K562 (cell line): ENCODE results near the gene MARK2. TPM values are rescaled to one million over a fixed set of nuclear protein-coding genes. Genes with fewer than 3 reads are reported as not detected.

ENCODE experiments used
- ATAC-seq: fragments of 200-7000 bp; cut with Tn5 transposase; 3 replicates; pipeline ENCODE4 v1.9.1; 2020; ENCODE audit warnings: moderate library complexity
- BruUV-seq: library from RNA; stranded (reverse); fragments of 400-500 nt; replicated peaks from 2 replicates; lab custom pipeline; 2021; lab: Mats Ljungman, UMichigan
- CTCF ChIA-PET: fragments of 300-600 bp; formaldehyde crosslinking; extraction: SDS; loops from one replicate; lab custom pipeline; 2021; ENCODE audit warnings: low intra/inter-chr PET ratio; lab: Yijun Ruan, JAX
- POLR2A ChIA-PET: fragments of 300-600, 350-650 bp; sonication (Branson Sonifier 250); formaldehyde crosslinking; extraction: SDS; loops from one replicate; lab custom pipeline; 2021; ENCODE audit warnings: antibody characterized with exemption, inconsistent platforms; lab: Yijun Ruan, JAX
- DNase-seq, 4 experiments: peaks; one replicate each; pipeline versions ENCODE4 v3.0.0 to v3.0.0-alpha.2; 2011 to 2018; ENCODE audit warnings: low spot score in 3 of 4, mixed read lengths in 3 of 4; ENCODE audit errors: extremely low read depth in 1 of 4
- FAIRE-seq: peaks from 2 replicates; lab custom pipeline; 2011; peaks lifted over from hg19 to GRCh38; lab: Jason Lieb, UNC
- H2AFZ ChIP-seq: 2 replicates; pipeline ENCODE4 v1.6.0; 2011; ENCODE audit warnings: low read depth, low read length, control low read depth, inconsistent platforms
- H3K27ac ChIP-seq: fragments of 200-600 bp; 3 replicates; pipeline ENCODE4 v1.8.0; 2011; ENCODE audit warnings: low read depth, mild to moderate bottlenecking, control low read depth, inconsistent platforms, low read length, moderate library complexity, mixed read lengths; ENCODE audit errors: extremely low read depth
- H3K27me3 ChIP-seq, 2 experiments: fragments of 300-600 bp in 1 of 2; 2 replicates in 1 of 2; 3 replicates in 1 of 2; pipeline versions ENCODE4 v1.6.0 to v1.8.0; 2011; ENCODE audit warnings: inconsistent platforms in 2 of 2, low read length in 2 of 2, mild to moderate bottlenecking in 1 of 2, mixed read lengths in 1 of 2, moderate library complexity in 1 of 2; ENCODE audit not compliant: control insufficient read depth in 2 of 2, insufficient read depth in 2 of 2
- H3K36me3 ChIP-seq: fragments of 300-600 bp; 3 replicates; pipeline ENCODE4 v1.8.0; 2011; ENCODE audit warnings: mild to moderate bottlenecking, low read length, inconsistent platforms; ENCODE audit not compliant: control insufficient read depth, insufficient read depth
- H3K4me1 ChIP-seq, 2 experiments: fragments of 200-600 bp in 1 of 2; replicated peaks in 1 of 2; 2 replicates in 1 of 2; 3 replicates in 1 of 2; pipeline versions ENCODE4 v1.5.1 to v1.8.0; 2011; ENCODE audit warnings: inconsistent platforms in 2 of 2, low read length in 2 of 2, mild to moderate bottlenecking in 1 of 2, mixed read lengths in 1 of 2, moderate library complexity in 1 of 2; ENCODE audit not compliant: control insufficient read depth in 2 of 2, insufficient read depth in 2 of 2
- H3K4me2 ChIP-seq: 2 replicates; pipeline ENCODE4 v1.6.1; 2011; ENCODE audit warnings: low read length, control low read depth, inconsistent platforms, mixed read lengths; ENCODE audit not compliant: insufficient read depth
- H3K4me3 ChIP-seq: fragments of 200-600 bp; sonication (generic), shearing (Covaris generic); 2 replicates; pipeline ENCODE4 v1.5.1; 2016; ENCODE audit warnings: control low read depth, inconsistent platforms
- H3K79me2 ChIP-seq: fragments of 200-600 bp; 3 replicates; pipeline ENCODE4 v1.8.0; 2011; ENCODE audit warnings: low read length, inconsistent platforms; ENCODE audit not compliant: control insufficient read depth, insufficient read depth
- H3K9ac ChIP-seq, 2 experiments: 2 replicates each; pipeline versions ENCODE4 v1.6.0 to v1.6.1; 2011; ENCODE audit warnings: low read depth in 2 of 2, low read length in 2 of 2, control low read depth in 1 of 2, inconsistent platforms in 1 of 2, mild to moderate bottlenecking in 1 of 2, mixed read lengths in 1 of 2; ENCODE audit not compliant: insufficient read depth in 1 of 2
- H3K9me1 ChIP-seq: one replicate; pipeline ENCODE4 v1.6.0; 2011; ENCODE audit warnings: inconsistent platforms, mild to moderate bottlenecking, low read length, moderate library complexity; ENCODE audit not compliant: control insufficient read depth, insufficient read depth
- H3K9me3 ChIP-seq: replicated peaks from 2 replicates; pipeline ENCODE4 v1.5.1; 2011; ENCODE audit warnings: low read depth, low read length, inconsistent platforms; ENCODE audit not compliant: control insufficient read depth, insufficient read depth
- H4K20me1 ChIP-seq: replicated peaks from 2 replicates; pipeline ENCODE4 v1.6.1; 2011; ENCODE audit warnings: low read length, inconsistent platforms, mixed read lengths; ENCODE audit not compliant: control insufficient read depth, insufficient read depth
- BMI1 ChIP-seq: fragments of 150-350 bp; IDR thresholded peaks from 2 replicates; pipeline ENCODE4 v1.6.1; 2014; ENCODE audit warnings: low read length
- EHMT2 ChIP-seq: fragments of 450-650 bp; IDR thresholded peaks from 2 replicates; pipeline ENCODE4 v1.6.1; 2018; ENCODE audit warnings: antibody characterized with exemption
- MECOM ChIP-seq: fragments of 250-450 bp; sonication (Bioruptor Pico); IDR thresholded peaks from 2 replicates; pipeline ENCODE4 v1.8.0; 2022; ENCODE audit warnings: inconsistent platforms
- MIER1 ChIP-seq: fragments of 450-650 bp; IDR thresholded peaks from 2 replicates; pipeline ENCODE4 v1.6.1; 2016; ENCODE audit warnings: antibody characterized with exemption, mild to moderate bottlenecking, low read depth
- ZNF384 ChIP-seq: IDR thresholded peaks from 2 replicates; pipeline ENCODE4 v1.6.1; 2012; ENCODE audit warnings: low read depth, low read length, improper control_type of control experiment
- WGBS: fragments of 100-300 bp; shearing (Covaris generic); methylation state at CpG from one replicate; pipeline ENCODE4 v1.1.6; 2016; ENCODE audit warnings: low coverage, mixed read lengths; ENCODE audit not compliant: insufficient coverage; ENCODE audit errors: missing lambda C conversion rate; 5-methylcytosine and 5-hydroxymethylcytosine counted together
- in situ Hi-C: fragments of 300-500 bp; cut with MboI; formaldehyde crosslinking; loops from 4 replicates; pipeline ENCODE4 v1.15.0; 2018; ENCODE audit warnings: inconsistent platforms, mixed read lengths
- intact Hi-C: fragments of 100-400 bp; cut with micrococcal nuclease; formaldehyde crosslinking; loops from 2 replicates; pipeline ENCODE4 v1.14.2; 2022
- polyA plus RNA-seq, 8 experiments: library from polyadenylated mRNA; depleted of rRNA in 4 of 8; stranded (reverse) in 5 of 8; unstranded in 3 of 8; fragments of >200 nt; fragmentation: Nextera tagmentation in 2 of 8; fragmentation: Illumina TruSeq in 1 of 8; extraction: Ambion mirVana in 2 of 8; extraction: Trizol in 1 of 8; gene quantifications; 2 replicates each; pipeline versions ENCODE4 v1.2.1 to v1.2.3, GENCODE V29; 2011 to 2014; ENCODE audit warnings: inconsistent platforms in 1 of 8, missing spikeins in 1 of 8
- total RNA-seq, 7 experiments: library from RNA; depleted of rRNA in 6 of 7; stranded (reverse); fragments of >200 nt in 6 of 7; fragmentation: Illumina TruSeq in 2 of 7; extraction: Trizol in 2 of 7; gene quantifications; 2 replicates each; pipeline versions ENCODE4 v1.2.1 to v1.2.3, GENCODE V29; 2011 to 2021; ENCODE audit warnings: low replicate concordance in 1 of 7
- TF ChIP-seq, protein P1 (sequence below): fragments of 250-450 bp; sonication (Bioruptor Pico); IDR thresholded peaks from 2 replicates; pipeline ENCODE4 v1.5.0; 2020; ENCODE audit warnings: mild to moderate bottlenecking
- TF ChIP-seq, protein P2 (sequence below): fragments of 450-650 bp; IDR thresholded peaks from 2 replicates; pipeline ENCODE4 v1.6.1; 2017; ENCODE audit warnings: mild to moderate bottlenecking, moderate library complexity
- TF ChIP-seq, protein P3 (sequence below), 2 experiments: fragments of 450-650 bp; formaldehyde crosslinking in 1 of 2; IDR thresholded peaks; 2 replicates each; pipeline versions ENCODE4 v1.4.0 to v1.6.1; 2014 to 2020; ENCODE audit warnings: mild to moderate bottlenecking in 2 of 2, borderline replicate concordance in 1 of 2, low read depth in 1 of 2

MARK2 gene
- total and polyA plus RNA-seq, 9 of the 15 experiments (the other 6 are each of a cell fraction or from before 2014, with no cell fraction given), result 0.32 to 43.5 (median 15.1) TPM

DNA sequence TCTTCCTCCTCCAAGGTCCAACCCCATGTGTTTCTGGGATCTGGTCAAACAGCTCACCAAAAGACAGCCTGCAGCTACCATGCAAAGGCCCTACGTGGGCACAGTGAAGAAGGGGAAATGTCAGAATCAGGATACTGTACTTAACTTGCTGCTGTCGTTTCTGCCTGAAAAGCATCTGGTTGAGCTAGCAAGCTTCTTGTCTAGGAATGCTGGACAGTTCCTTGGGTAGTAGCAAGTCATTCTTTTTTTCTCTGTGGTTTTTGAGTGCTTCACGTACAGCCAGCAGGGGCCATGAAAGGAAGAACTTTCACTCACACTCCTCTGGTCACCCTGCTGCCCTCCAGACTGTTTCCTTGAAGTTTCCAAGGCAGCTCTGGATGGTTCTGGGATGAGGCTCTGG lies 53.3 kb downstream of the MARK2 start:
- FAIRE-seq, result peak; percentile 57
- peaks cover 26 to 30% of the 10 kb centered on the region in 2 experiments for H3K4me1 ChIP-seq
- no peak for ATAC-seq
- H3K27me3 ChIP-seq, result no peaks in the 10 kb centered on the region
- H3K4me2 ChIP-seq, result no peak overlapping the region
- H3K9ac ChIP-seq, result no peak overlapping the region
- H2AFZ ChIP-seq, result no peak overlapping the region
- DNase-seq, result no peak
- POLR2A ChIA-PET, result interaction anchor here (0.7 to 1.5 kb wide), 2 partner anchors 9 to 154 kb away, joined by 3 read pairs; no protein-coding TSS in a partner anchor
- in situ Hi-C loops, result no loop called here
- no peak overlapping the region for H3K4me3 ChIP-seq
- peaks cover 52% of the 10 kb centered on the region for H3K36me3 ChIP-seq
- BruUV-seq, result no TSS peak
- 40% methylated on average over 3 of the region's 3 CpGs for WGBS
- H3K79me2 ChIP-seq, result peaks cover 70% of the 10 kb centered on the region
- TF ChIP-seq, protein P1, sequence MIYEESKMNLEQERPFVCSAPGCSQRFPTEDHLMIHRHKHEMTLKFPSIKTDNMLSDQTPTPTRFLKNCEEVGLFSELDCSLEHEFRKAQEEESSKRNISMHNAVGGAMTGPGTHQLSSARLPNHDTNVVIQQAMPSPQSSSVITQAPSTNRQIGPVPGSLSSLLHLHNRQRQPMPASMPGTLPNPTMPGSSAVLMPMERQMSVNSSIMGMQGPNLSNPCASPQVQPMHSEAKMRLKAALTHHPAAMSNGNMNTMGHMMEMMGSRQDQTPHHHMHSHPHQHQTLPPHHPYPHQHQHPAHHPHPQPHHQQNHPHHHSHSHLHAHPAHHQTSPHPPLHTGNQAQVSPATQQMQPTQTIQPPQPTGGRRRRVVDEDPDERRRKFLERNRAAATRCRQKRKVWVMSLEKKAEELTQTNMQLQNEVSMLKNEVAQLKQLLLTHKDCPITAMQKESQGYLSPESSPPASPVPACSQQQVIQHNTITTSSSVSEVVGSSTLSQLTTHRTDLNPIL (CRISPR knock-in tag), result no peak
- TF ChIP-seq ZNF384 (peak; percentile 29; the same call in 1 of the 2 replicates), MIER1 (peak; percentile 77), EHMT2 (peak; percentile 93), MECOM (no peak), BMI1 (no peak)
- TF ChIP-seq, protein P2, sequence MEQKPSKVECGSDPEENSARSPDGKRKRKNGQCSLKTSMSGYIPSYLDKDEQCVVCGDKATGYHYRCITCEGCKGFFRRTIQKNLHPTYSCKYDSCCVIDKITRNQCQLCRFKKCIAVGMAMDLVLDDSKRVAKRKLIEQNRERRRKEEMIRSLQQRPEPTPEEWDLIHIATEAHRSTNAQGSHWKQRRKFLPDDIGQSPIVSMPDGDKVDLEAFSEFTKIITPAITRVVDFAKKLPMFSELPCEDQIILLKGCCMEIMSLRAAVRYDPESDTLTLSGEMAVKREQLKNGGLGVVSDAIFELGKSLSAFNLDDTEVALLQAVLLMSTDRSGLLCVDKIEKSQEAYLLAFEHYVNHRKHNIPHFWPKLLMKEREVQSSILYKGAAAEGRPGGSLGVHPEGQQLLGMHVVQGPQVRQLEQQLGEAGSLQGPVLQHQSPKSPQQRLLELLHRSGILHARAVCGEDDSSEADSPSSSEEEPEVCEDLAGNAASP, result no peak
- TF ChIP-seq, protein P3, sequence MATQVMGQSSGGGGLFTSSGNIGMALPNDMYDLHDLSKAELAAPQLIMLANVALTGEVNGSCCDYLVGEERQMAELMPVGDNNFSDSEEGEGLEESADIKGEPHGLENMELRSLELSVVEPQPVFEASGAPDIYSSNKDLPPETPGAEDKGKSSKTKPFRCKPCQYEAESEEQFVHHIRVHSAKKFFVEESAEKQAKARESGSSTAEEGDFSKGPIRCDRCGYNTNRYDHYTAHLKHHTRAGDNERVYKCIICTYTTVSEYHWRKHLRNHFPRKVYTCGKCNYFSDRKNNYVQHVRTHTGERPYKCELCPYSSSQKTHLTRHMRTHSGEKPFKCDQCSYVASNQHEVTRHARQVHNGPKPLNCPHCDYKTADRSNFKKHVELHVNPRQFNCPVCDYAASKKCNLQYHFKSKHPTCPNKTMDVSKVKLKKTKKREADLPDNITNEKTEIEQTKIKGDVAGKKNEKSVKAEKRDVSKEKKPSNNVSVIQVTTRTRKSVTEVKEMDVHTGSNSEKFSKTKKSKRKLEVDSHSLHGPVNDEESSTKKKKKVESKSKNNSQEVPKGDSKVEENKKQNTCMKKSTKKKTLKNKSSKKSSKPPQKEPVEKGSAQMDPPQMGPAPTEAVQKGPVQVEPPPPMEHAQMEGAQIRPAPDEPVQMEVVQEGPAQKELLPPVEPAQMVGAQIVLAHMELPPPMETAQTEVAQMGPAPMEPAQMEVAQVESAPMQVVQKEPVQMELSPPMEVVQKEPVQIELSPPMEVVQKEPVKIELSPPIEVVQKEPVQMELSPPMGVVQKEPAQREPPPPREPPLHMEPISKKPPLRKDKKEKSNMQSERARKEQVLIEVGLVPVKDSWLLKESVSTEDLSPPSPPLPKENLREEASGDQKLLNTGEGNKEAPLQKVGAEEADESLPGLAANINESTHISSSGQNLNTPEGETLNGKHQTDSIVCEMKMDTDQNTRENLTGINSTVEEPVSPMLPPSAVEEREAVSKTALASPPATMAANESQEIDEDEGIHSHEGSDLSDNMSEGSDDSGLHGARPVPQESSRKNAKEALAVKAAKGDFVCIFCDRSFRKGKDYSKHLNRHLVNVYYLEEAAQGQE (IDR thresholded peaks at IDR 0.05; ENCODE audit: borderline replicate concordance), result peak; percentile 93
- TF ChIP-seq, protein P3 (CRISPR knock-in tag; IDR thresholded peaks at IDR 0.05; ENCODE audit: low read depth), result peak; percentile 66; the same call in 1 of the 2 replicates
- TF ChIP-seq, all 486 proteins: peak for 4
- Histone ChIP-seq H3K9me1 (peaks cover 12% of the 10 kb centered on the region), H4K20me1 (peaks cover 15% of the 10 kb centered on the region; the same call in 1 of the 2 replicates), H3K27ac (no peak overlapping the region), H3K9me3 (no peaks in the 10 kb centered on the region)
- CTCF ChIA-PET, result no interaction called here
- intact Hi-C loops, result no loop called here
